Right lobe of liver (tissue), 4 donors: Measurements from ENCODE around the gene GALNT8.

ENCODE experiments used
- CTCF ChIP-seq, 4 donors: fragments of 200-600 bp in 3 of 4; fragments of 450-650 bp in 1 of 4; IDR thresholded peaks; one replicate each; pipeline versions ENCODE4 v1.5.1 to v1.8.0; 2016 to 2022; ENCODE audit warnings: antibody characterized with exemption in 4 of 4, mild to moderate bottlenecking in 2 of 4
- POLR2A ChIP-seq: fragments of 450-650 bp; IDR thresholded peaks from one replicate; pipeline ENCODE4 v1.6.1; 2017; ENCODE audit warnings: antibody characterized with exemption, mild to moderate bottlenecking
- donor health status: DM: no; HTN: no; CAD: no.
- donor health status: DM: no; HTN: no; CAD: no.
- donor health status: DM: no; HTN: yes; CAD: no.

- TF ChIP-seq CTCF (IDR thresholded peaks at IDR 0.05) (no peak), POLR2A (no peak)
These were observed at the start of gene GALNT8 for GRCh38 chr12:4719821-4720636.
